CD4-positive, CD25-positive, alpha-beta regulatory T cell (primary cell): Measurements from ENCODE around the gene CNGB1. TPM values are rescaled to one million over a fixed set of nuclear protein-coding genes. Genes with fewer than 3 reads are reported as not detected.
"Not testable (repeated sequence)": the region's sequence is repeated elsewhere in the genome, so short reads cannot be mapped to it uniquely, and the experiment has no call there.

ENCODE experiments used
- ATAC-seq, 2 donors: fragments of 150-1000 bp; cut with Tn5 transposase; one replicate each; pipeline ENCODE4 v1.10.0; 2021; ENCODE audit warnings: low read depth in 2 of 2, moderate number of reproducible peaks in 2 of 2, moderate library complexity in 1 of 2
- DNase-seq, 3 donors: peaks; one replicate each; pipeline versions ENCODE4 v3.0.0 to v3.0.0-alpha.2; 2012 to 2022; ENCODE audit warnings: mixed read lengths in 1 of 3
- H3K27ac ChIP-seq: one replicate; pipeline ENCODE4 v1.7.0; 2013; ENCODE audit warnings: mild to moderate bottlenecking, low read length; ENCODE audit not compliant: insufficient read depth, poor library complexity, severe bottlenecking
- H3K27me3 ChIP-seq: one replicate; pipeline ENCODE4 v1.7.0; 2013; ENCODE audit warnings: low read length; ENCODE audit not compliant: control insufficient read depth, insufficient read depth
- H3K36me3 ChIP-seq: one replicate; pipeline ENCODE4 v1.7.0; 2013; ENCODE audit warnings: mild to moderate bottlenecking, low read length, moderate library complexity; ENCODE audit not compliant: control insufficient read depth, insufficient read depth
- H3K4me1 ChIP-seq: 2 replicates; pipeline ENCODE4 v1.7.0; 2013; ENCODE audit warnings: mild to moderate bottlenecking, low read length; ENCODE audit not compliant: insufficient read depth, control insufficient read depth, poor library complexity, severe bottlenecking
- H3K4me3 ChIP-seq: one replicate; pipeline ENCODE4 v1.7.0; 2013; ENCODE audit warnings: low read depth, mild to moderate bottlenecking, low read length, moderate library complexity
- H3K9me3 ChIP-seq, 2 experiments: 1 replicate in 1 of 2; 2 replicates in 1 of 2; pipeline ENCODE4 v1.7.0; 2013; ENCODE audit warnings: low read length in 2 of 2, mild to moderate bottlenecking in 1 of 2, moderate library complexity in 1 of 2; ENCODE audit not compliant: control insufficient read depth in 2 of 2
- H3K27ac Mint-ChIP-seq, 3 donors: one replicate each; pipeline ENCODE4 v1.8.0; 2020 to 2022; ENCODE audit warnings: mild to moderate bottlenecking in 3 of 3, mixed read lengths in 3 of 3, moderate library complexity in 2 of 3
- H3K27me3 Mint-ChIP-seq: one replicate; pipeline ENCODE4 v1.8.0; 2022; ENCODE audit warnings: mild to moderate bottlenecking, mixed read lengths
- H3K36me3 Mint-ChIP-seq: one replicate; pipeline ENCODE4 v1.8.0; 2020; ENCODE audit warnings: mixed read lengths
- H3K4me1 Mint-ChIP-seq, 4 donors: one replicate each; pipeline ENCODE4 v1.8.0; 2020 to 2022; ENCODE audit warnings: mixed read lengths in 4 of 4, mild to moderate bottlenecking in 1 of 4
- H3K4me3 Mint-ChIP-seq, 4 donors: one replicate each; pipeline ENCODE4 v1.8.0; 2020 to 2022; ENCODE audit warnings: mild to moderate bottlenecking in 4 of 4, mixed read lengths in 4 of 4, moderate library complexity in 3 of 4
- H3K9me3 Mint-ChIP-seq, 7 donors: one replicate each; pipeline ENCODE4 v1.8.0; 2020 to 2022; ENCODE audit warnings: mixed read lengths in 7 of 7, mild to moderate bottlenecking in 3 of 7, moderate library complexity in 2 of 7
- polyA plus RNA-seq, 4 donors: library from polyadenylated mRNA; unstranded; fragments of 300-500 nt; fragmentation: Illumina TruSeq; gene quantifications; one replicate each; pipeline ENCODE4 v1.2.3, GENCODE V29; 2021
- total RNA-seq: library from RNA; stranded (reverse); gene quantifications from one replicate; pipeline ENCODE4 v1.2.3, GENCODE V29; 2022

CNGB1 gene
- total and polyA plus RNA-seq, 5 donors from 2014 or later = not detected

- Mint-ChIP-seq H3K9me3 (no peaks in the 10 kb centered on the region), H3K27ac (no peak overlapping the region), H3K27me3 (peaks cover 5% of the 10 kb centered on the region), H3K36me3 (no peaks in the 10 kb centered on the region), H3K4me3 (no peak overlapping the region), H3K4me1 (peaks cover 0 to 16% (median 0%) of the 10 kb centered on the region in 4 donors)
- Histone ChIP-seq H3K27me3 (no peaks in the 10 kb centered on the region), H3K4me1 (no peaks in the 10 kb centered on the region), H3K27ac (no peak overlapping the region), H3K36me3 (no peaks in the 10 kb centered on the region), H3K9me3 (no peaks in the 10 kb centered on the region), H3K4me3 (no peak overlapping the region)
- ATAC-seq (no peak), DNase-seq (no peak)
These were observed 126.4 kb downstream of the CNGB1 start for GRCh38 chr16:57844416-57845030.

- Mint-ChIP-seq H3K4me3 (no peak overlapping the region), H3K36me3 (no peaks in the 10 kb centered on the region), H3K9me3 (peaks cover 0 to 2% (median 0%) of the 10 kb centered on the region in 7 donors), H3K27ac (no peak overlapping the region), H3K27me3 (peaks cover 5% of the 10 kb centered on the region), H3K4me1 (peaks cover 0 to 16% (median 0%) of the 10 kb centered on the region in 4 donors)
- H3K27ac ChIP-seq = no peak overlapping the region
- no peaks in the 10 kb centered on the region for H3K4me1 ChIP-seq
- H3K9me3 ChIP-seq = no peaks in the 10 kb centered on the region
- DNase-seq (no peak), ATAC-seq (no peak)
- H3K4me3 ChIP-seq = no peak overlapping the region
- no peaks in the 10 kb centered on the region for H3K36me3 ChIP-seq
- H3K27me3 ChIP-seq = no peaks in the 10 kb centered on the region
These were observed 127.5 kb downstream of the CNGB1 start for GRCh38 chr16:57843400-57843799.

- no peaks in the 10 kb centered on the region for H3K9me3 ChIP-seq
- ATAC-seq (no peak), DNase-seq (no peak)
- Mint-ChIP-seq H3K4me3 (no peak overlapping the region), H3K27ac (no peak overlapping the region), H3K9me3 (peaks cover 0 to 2% (median 0%) of the 10 kb centered on the region in 7 donors), H3K4me1 (peaks cover 0 to 16% (median 0%) of the 10 kb centered on the region in 4 donors), H3K27me3 (peaks cover 5% of the 10 kb centered on the region), H3K36me3 (no peaks in the 10 kb centered on the region)
- no peak overlapping the region for H3K27ac ChIP-seq
- H3K27me3 ChIP-seq = no peaks in the 10 kb centered on the region
- no peaks in the 10 kb centered on the region for H3K36me3 ChIP-seq
- no peaks in the 10 kb centered on the region for H3K4me1 ChIP-seq
- H3K4me3 ChIP-seq = no peak overlapping the region
These were observed 128.3 kb downstream of the CNGB1 start for GRCh38 chr16:57842601-57843000.

- peaks cover 5% of the 10 kb centered on the region for H3K27me3 Mint-ChIP-seq
- no peak for DNase-seq
- no peak overlapping the region for H3K27ac Mint-ChIP-seq
These were observed 130.1 kb downstream of the CNGB1 start for GRCh38 chr16:57840833-57841232.

GRCh38 chr16:57838161-57838560 lies 132.8 kb downstream of the CNGB1 start:
- H3K4me3 ChIP-seq = no peak overlapping the region
- DNase-seq (no peak), ATAC-seq (no peak)
- H3K4me1 Mint-ChIP-seq = no peaks in the 10 kb centered on the region
- peaks cover 0 to 2% (median 0%) of the 10 kb centered on the region in 7 donors for H3K9me3 Mint-ChIP-seq
- no peaks in the 10 kb centered on the region for H3K9me3 ChIP-seq
- no peak overlapping the region for H3K27ac ChIP-seq
- no peak overlapping the region for H3K27ac Mint-ChIP-seq
- peaks cover 6% of the 10 kb centered on the region for H3K27me3 Mint-ChIP-seq
- no peaks in the 10 kb centered on the region for H3K36me3 ChIP-seq
- H3K36me3 Mint-ChIP-seq = no peaks in the 10 kb centered on the region
- H3K4me1 ChIP-seq = no peaks in the 10 kb centered on the region
- no peaks in the 10 kb centered on the region for H3K27me3 ChIP-seq
- H3K4me3 Mint-ChIP-seq = no peak overlapping the region

More at GRCh38 chr16:57840833-57841232, 130.1 kb downstream of the CNGB1 start:
- no peak overlapping the region for H3K4me3 Mint-ChIP-seq
- Histone ChIP-seq H3K4me1 (no peaks in the 10 kb centered on the region), H3K9me3 (no peaks in the 10 kb centered on the region), H3K27ac (no peak overlapping the region), H3K27me3 (no peaks in the 10 kb centered on the region), H3K4me3 (no peak overlapping the region), H3K36me3 (no peaks in the 10 kb centered on the region)
- peaks cover 0 to 2% (median 0%) of the 10 kb centered on the region in 7 donors for H3K9me3 Mint-ChIP-seq
- ATAC-seq = no peak
- no peaks in the 10 kb centered on the region for H3K36me3 Mint-ChIP-seq
- peaks cover 0 to 9% (median 0%) of the 10 kb centered on the region in 4 donors for H3K4me1 Mint-ChIP-seq

GRCh38 chr16:57837305-57838125 lies 133.4 kb downstream of the CNGB1 start:
- Mint-ChIP-seq H3K36me3 (no peaks in the 10 kb centered on the region), H3K4me3 (no peak overlapping the region), H3K27ac (peak overlapping the region in 1 of 3 donors; percentile 88), H3K9me3 (peaks cover 0 to 2% (median 0%) of the 10 kb centered on the region in 7 donors), H3K4me1 (no peaks in the 10 kb centered on the region), H3K27me3 (peaks cover 9% of the 10 kb centered on the region)
- H3K36me3 ChIP-seq = no peaks in the 10 kb centered on the region
- no peak overlapping the region for H3K4me3 ChIP-seq
- ATAC-seq (no peak), DNase-seq (no peak)
- H3K9me3 ChIP-seq = no peaks in the 10 kb centered on the region
- H3K27ac ChIP-seq = no peak overlapping the region
- H3K4me1 ChIP-seq = no peaks in the 10 kb centered on the region
- H3K27me3 ChIP-seq = no peaks in the 10 kb centered on the region

- H3K4me1 Mint-ChIP-seq, DNase-seq, H3K4me3 Mint-ChIP-seq, H3K4me3 ChIP-seq, H3K36me3 Mint-ChIP-seq, H3K4me1 ChIP-seq, H3K36me3 ChIP-seq, H3K9me3 ChIP-seq, ATAC-seq, H3K27ac Mint-ChIP-seq, H3K9me3 Mint-ChIP-seq, H3K27me3 ChIP-seq, H3K27ac ChIP-seq: not testable (repeated sequence)
- peaks cover 12% of the 10 kb centered on the region for H3K27me3 Mint-ChIP-seq
These were observed 135.5 kb downstream of the CNGB1 start for GRCh38 chr16:57835439-57835838.
